CD14-positive monocyte (primary cell): ENCODE measurements around the gene RASSF5. TPM values are rescaled to one million over a fixed set of nuclear protein-coding genes. Genes with fewer than 3 reads are reported as not detected.
A peak's percentile ranks its signal among the peaks of the same experiment; 100 is the strongest.

Source experiments
- DNase-seq, 3 donors: peaks; one replicate each; pipeline ENCODE4 v3.0.0-alpha.2; 2011 to 2022
- H2AFZ ChIP-seq: 2 replicates; pipeline ENCODE4 v1.6.0; 2012; ENCODE audit warnings: mild to moderate bottlenecking, low read depth, low read length, inconsistent platforms; ENCODE audit not compliant: insufficient read depth, poor library complexity, severe bottlenecking
- H3K27ac ChIP-seq, 2 donors: 1 replicate in 1 of 2; 2 replicates in 1 of 2; pipeline ENCODE4 v1.5.1; 2012 to 2013; ENCODE audit warnings: low read length in 2 of 2, control low read depth in 1 of 2, inconsistent platforms in 1 of 2, low read depth in 1 of 2, mild to moderate bottlenecking in 1 of 2
- H3K27me3 ChIP-seq, 2 donors: one replicate each; pipeline versions ENCODE4 v1.6.0 to v1.6.1; 2011 to 2013; ENCODE audit warnings: low read length in 2 of 2; ENCODE audit not compliant: control insufficient read depth in 2 of 2, insufficient read depth in 2 of 2
- H3K36me3 ChIP-seq, 2 donors: replicated peaks in 1 of 2; 1 replicate in 1 of 2; 2 replicates in 1 of 2; pipeline versions ENCODE4 v1.5.1 to v1.6.1; 2012 to 2013; ENCODE audit warnings: low read length in 2 of 2, control low read depth in 1 of 2, inconsistent platforms in 1 of 2, mild to moderate bottlenecking in 1 of 2; ENCODE audit not compliant: insufficient read depth in 2 of 2, control insufficient read depth in 1 of 2
- H3K4me1 ChIP-seq, 2 donors: 1 replicate in 1 of 2; 2 replicates in 1 of 2; pipeline versions ENCODE4 v1.5.1 to v1.6.1; 2012 to 2013; ENCODE audit warnings: low read length in 2 of 2, control low read depth in 1 of 2, inconsistent platforms in 1 of 2, mild to moderate bottlenecking in 1 of 2, moderate library complexity in 1 of 2; ENCODE audit not compliant: insufficient read depth in 2 of 2, control insufficient read depth in 1 of 2
- H3K4me2 ChIP-seq: replicated peaks from 2 replicates; pipeline ENCODE3; 2012; ENCODE audit warnings: low read length, moderate library complexity, mild to moderate bottlenecking; ENCODE audit not compliant: poor library complexity, severe bottlenecking; ENCODE audit errors: extremely low read depth
- H3K4me3 ChIP-seq, 3 experiments: fragments of 200-600 bp in 1 of 3; sonication (generic) in 1 of 3; replicated peaks in 1 of 3; 1 replicate in 2 of 3; 2 replicates in 1 of 3; pipeline ENCODE4 v1.5.1; 2011 to 2013; ENCODE audit warnings: low read length in 3 of 3, mild to moderate bottlenecking in 3 of 3, control low read depth in 2 of 3, low read depth in 2 of 3, inconsistent platforms in 1 of 3, moderate library complexity in 1 of 3
- H3K79me2 ChIP-seq: 2 replicates; pipeline ENCODE4 v1.6.0; 2012; ENCODE audit warnings: mild to moderate bottlenecking, control low read depth, inconsistent platforms, low read length, moderate library complexity; ENCODE audit not compliant: insufficient read depth
- H3K9ac ChIP-seq: 2 replicates; pipeline ENCODE4 v1.6.0; 2017; ENCODE audit warnings: low read length, mild to moderate bottlenecking; ENCODE audit not compliant: insufficient read depth, poor library complexity, severe bottlenecking
- H3K9me3 ChIP-seq, 2 donors: replicated peaks in 1 of 2; 1 replicate in 1 of 2; 2 replicates in 1 of 2; pipeline versions ENCODE4 v1.5.1 to v1.6.1; 2012 to 2013; ENCODE audit warnings: low read length in 2 of 2, control low read depth in 1 of 2; ENCODE audit not compliant: control insufficient read depth in 1 of 2, insufficient read depth in 1 of 2
- H4K20me1 ChIP-seq: 2 replicates; pipeline ENCODE4 v1.6.0; 2012; ENCODE audit warnings: mild to moderate bottlenecking, low read length, control low read depth, moderate library complexity; ENCODE audit not compliant: insufficient read depth
- H3K27ac Mint-ChIP-seq, 7 donors: one replicate each; pipeline ENCODE4 v1.8.0; 2020; ENCODE audit warnings: mild to moderate bottlenecking in 7 of 7, mixed read lengths in 7 of 7, moderate library complexity in 6 of 7, inconsistent platforms in 2 of 7
- H3K27me3 Mint-ChIP-seq, 3 donors: one replicate each; pipeline ENCODE4 v1.8.0; 2021 to 2022; ENCODE audit warnings: low read depth in 3 of 3, mild to moderate bottlenecking in 3 of 3, mixed read lengths in 3 of 3, moderate library complexity in 3 of 3, inconsistent platforms in 1 of 3
- H3K36me3 Mint-ChIP-seq, 2 donors: one replicate each; pipeline ENCODE4 v1.8.0; 2020; ENCODE audit warnings: mixed read lengths in 2 of 2, inconsistent platforms in 1 of 2, mild to moderate bottlenecking in 1 of 2
- H3K4me1 Mint-ChIP-seq: one replicate; pipeline ENCODE4 v1.8.0; 2020; ENCODE audit warnings: mild to moderate bottlenecking, mixed read lengths
- H3K4me3 Mint-ChIP-seq, 2 donors: one replicate each; pipeline ENCODE4 v1.8.0; 2020; ENCODE audit warnings: mild to moderate bottlenecking in 2 of 2, mixed read lengths in 2 of 2, moderate library complexity in 1 of 2
- H3K9me3 Mint-ChIP-seq, 7 donors: one replicate each; pipeline ENCODE4 v1.8.0; 2020 to 2022; ENCODE audit warnings: mixed read lengths in 7 of 7, mild to moderate bottlenecking in 6 of 7, moderate library complexity in 6 of 7, inconsistent platforms in 2 of 7
- CTCF ChIP-seq: fragments of 200-600 bp; IDR thresholded peaks from one replicate; pipeline ENCODE4 v1.8.0; 2022; ENCODE audit warnings: antibody characterized with exemption, mild to moderate bottlenecking
- WGBS: methylation state at CpG from one replicate; pipeline ENCODE4 v1.1.5; 2013; ENCODE audit warnings: missing lambda C conversion rate; ENCODE audit not compliant: insufficient coverage; 5-methylcytosine and 5-hydroxymethylcytosine counted together
- intact Hi-C, 2 donors: fragments of 100-400 bp; cut with micrococcal nuclease; formaldehyde crosslinking; loops; one replicate each; pipeline versions ENCODE4 v1.15.0 to v1.15.1; 2023
- polyA plus RNA-seq, 3 donors: library from polyadenylated mRNA; depleted of rRNA in 1 of 3; unstranded in 2 of 3; stranded (reverse) in 1 of 3; fragments of 300-500 nt in 2 of 3; fragments of >200 nt in 1 of 3; fragmentation: Illumina TruSeq in 2 of 3; gene quantifications; 1 replicate in 2 of 3; 2 replicates in 1 of 3; pipeline ENCODE4 v1.2.3, GENCODE V29; 2012 to 2021

RASSF5 gene
- polyA plus RNA-seq, 3 donors: 81.6 to 129 (median 127) TPM

- peaks cover 0 to 2% (median 0%) of the 10 kb centered on the region in 7 donors for H3K9me3 Mint-ChIP-seq
- no peaks in the 10 kb centered on the region for H3K9me3 ChIP-seq
- peak overlapping the region; percentile 91 for H3K4me2 ChIP-seq
- H3K27ac Mint-ChIP-seq: peak overlapping the region; percentile 99 to 100 (median 99)
- peak; percentile 88 to 95 (median 94) for DNase-seq
- TF ChIP-seq CTCF: no peak
- no peak overlapping the region for H2AFZ ChIP-seq
- H3K27me3 ChIP-seq: no peaks in the 10 kb centered on the region
- H3K9ac ChIP-seq: peak overlapping the region; percentile 100
- H3K27me3 Mint-ChIP-seq: peaks cover 0 to 5% (median 1%) of the 10 kb centered on the region in 3 donors
- peak overlapping the region; percentile 93 to 100 for H3K27ac ChIP-seq
- intact Hi-C loops: loop anchor here in 1 of 2 donors (2.0 kb wide), 1 partner anchor 23 kb away; no protein-coding TSS in a partner anchor
- H3K4me3 Mint-ChIP-seq: peak overlapping the region; percentile 98 to 99
- peaks cover 47 to 61% of the 10 kb centered on the region in 2 donors for H3K4me1 ChIP-seq
- H3K4me1 Mint-ChIP-seq: peaks cover 62% of the 10 kb centered on the region
- H3K4me3 ChIP-seq: peak overlapping the region; percentile 93 to 99 (median 95)
- H3K36me3 Mint-ChIP-seq: peaks cover 38 to 42% of the 10 kb centered on the region in 2 donors
- 0% methylated on average over 10 of the region's 14 CpGs for WGBS
- H3K79me2 ChIP-seq: peaks cover 63% of the 10 kb centered on the region
- peaks cover 24 to 33% of the 10 kb centered on the region in 2 donors for H3K36me3 ChIP-seq
- peaks cover 39% of the 10 kb centered on the region for H4K20me1 ChIP-seq
These were observed 50.5 kb downstream of the RASSF5 start for GRCh38 chr1:206557636-206558473.

- H3K36me3 Mint-ChIP-seq: peaks cover 49 to 53% of the 10 kb centered on the region in 2 donors
- Histone ChIP-seq H3K4me3 (peak overlapping the region; percentile 93 to 99 (median 95)), H3K36me3 (peaks cover 31 to 41% of the 10 kb centered on the region in 2 donors), H3K4me1 (peaks cover 59 to 73% of the 10 kb centered on the region in 2 donors), H4K20me1 (peaks cover 51% of the 10 kb centered on the region), H3K79me2 (peaks cover 75% of the 10 kb centered on the region), H3K9ac (peak overlapping the region; percentile 100), H2AFZ (no peak overlapping the region), H3K9me3 (no peaks in the 10 kb centered on the region), H3K27me3 (no peaks in the 10 kb centered on the region), H3K4me2 (peak overlapping the region; percentile 91), H3K27ac (peak overlapping the region; percentile 93 to 100)
- H3K4me3 Mint-ChIP-seq: peak overlapping the region; percentile 98 to 99
- peaks cover 0 to 2% (median 0%) of the 10 kb centered on the region in 7 donors for H3K9me3 Mint-ChIP-seq
- DNase-seq: peak in 2 of 3 donors; percentile 32 to 50
- no peak for TF ChIP-seq CTCF
- intact Hi-C loops: loop anchor here in 1 of 2 donors (2.0 kb wide), 1 partner anchor 22 kb away; no protein-coding TSS in a partner anchor
- H3K4me1 Mint-ChIP-seq: peaks cover 72% of the 10 kb centered on the region
- H3K27me3 Mint-ChIP-seq: peaks cover 0 to 5% (median 0%) of the 10 kb centered on the region in 3 donors
- WGBS: 50% methylated on average over 1 of the region's 6 CpGs
- peak overlapping the region; percentile 99 to 100 (median 99) for H3K27ac Mint-ChIP-seq
These were observed 51.7 kb downstream of the RASSF5 start for GRCh38 chr1:206558794-206559671.
